GM12873 (cell line): ENCODE data around the gene CPEB1.

Experiments used
- CTCF ChIP-seq: IDR thresholded peaks from 2 replicates; pipeline ENCODE4 v1.5.1; 2012; ENCODE audit warnings: low read depth, mild to moderate bottlenecking, moderate library complexity, low read length, control low read depth; ENCODE audit not compliant: insufficient read depth; ENCODE audit errors: missing control alignments

CPEB1 gene

DNA sequence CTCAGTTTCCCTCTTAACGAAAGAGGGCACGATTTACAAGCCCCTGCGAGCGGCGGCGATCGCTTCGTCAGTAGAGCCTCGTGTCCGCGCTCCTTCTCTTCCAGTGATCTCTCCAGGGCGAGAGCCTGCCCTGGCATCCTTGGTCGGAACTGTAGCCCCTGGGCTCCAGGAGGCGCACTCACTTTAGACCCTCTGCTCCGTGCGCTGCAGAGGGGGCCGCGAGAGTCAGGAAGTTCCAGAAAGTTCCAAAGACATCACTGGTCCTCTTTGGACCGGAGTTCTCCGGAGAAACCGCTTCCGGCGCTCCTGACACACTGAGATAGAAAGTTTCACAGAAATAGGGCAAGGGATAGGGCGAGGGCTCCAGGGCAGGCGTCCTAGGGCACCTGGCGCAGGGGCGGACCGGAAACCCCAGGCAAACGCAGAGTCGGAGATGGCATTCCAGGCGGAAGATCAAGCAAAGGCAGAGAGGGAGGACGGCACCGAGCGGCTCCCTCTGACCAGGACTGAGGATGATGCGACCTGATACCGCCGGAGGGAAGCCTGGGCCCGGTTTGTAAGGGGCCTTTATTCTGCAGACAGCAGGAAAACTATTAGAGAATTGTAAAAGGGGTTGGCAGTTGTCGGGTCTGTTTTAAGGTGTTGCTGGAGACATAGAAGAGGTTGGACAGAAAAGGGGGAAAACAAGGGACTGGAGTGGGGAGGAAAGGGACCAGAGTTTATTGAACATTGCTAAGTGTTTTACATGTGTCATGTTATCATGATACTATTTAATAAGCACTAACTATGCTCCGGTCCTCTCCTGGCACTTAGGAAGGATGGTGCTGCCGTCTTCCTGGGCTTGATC, 1.3 kb upstream of the CPEB1 start:
- TF ChIP-seq CTCF: no peak

GRCh38 chr15:82647835-82648256, 683 bp upstream of the CPEB1 start:
- TF ChIP-seq CTCF: no peak

- no peak for TF ChIP-seq CTCF
Observed at GRCh38 chr15:82646250-82647044, 716 bp downstream of the CPEB1 start.

GRCh38 chr15:82643992-82644391, 3.2 kb downstream of the CPEB1 start:
- TF ChIP-seq CTCF: no peak

GRCh38 chr15:82642656-82643055, 4.5 kb downstream of the CPEB1 start:
- TF ChIP-seq CTCF: no peak

DNA sequence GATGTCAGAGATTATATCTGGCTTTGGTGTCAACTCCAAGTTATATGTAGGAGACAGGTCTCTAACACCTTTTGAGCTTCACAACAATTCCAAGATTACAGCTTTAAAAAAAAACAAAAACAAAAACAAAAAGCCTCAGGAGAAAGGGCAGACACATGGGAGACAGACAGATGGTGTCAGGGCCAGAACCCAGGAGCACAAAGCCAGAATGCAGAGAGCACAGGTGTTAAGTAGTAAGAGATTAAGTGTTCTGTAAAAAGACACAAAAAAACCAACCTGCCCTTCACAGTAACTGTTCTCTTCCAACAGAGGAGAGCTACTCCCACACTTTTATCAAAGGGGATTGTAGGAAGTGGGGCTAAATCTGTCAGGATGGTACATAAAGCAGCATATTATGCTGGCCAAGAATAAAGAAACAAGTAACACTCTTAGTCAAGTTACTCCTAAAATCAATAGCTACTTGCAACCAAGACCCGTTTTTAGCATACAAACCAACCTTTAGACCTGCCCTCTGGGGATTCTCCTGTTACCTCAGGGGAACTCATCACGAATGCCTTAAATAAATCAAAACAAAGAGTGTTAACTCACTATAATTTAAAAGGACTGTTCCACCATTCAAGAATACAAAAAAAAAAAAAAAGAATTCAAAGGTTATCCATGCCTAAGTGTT, 5.9 kb downstream of the CPEB1 start:
- no peak for TF ChIP-seq CTCF

DNA sequence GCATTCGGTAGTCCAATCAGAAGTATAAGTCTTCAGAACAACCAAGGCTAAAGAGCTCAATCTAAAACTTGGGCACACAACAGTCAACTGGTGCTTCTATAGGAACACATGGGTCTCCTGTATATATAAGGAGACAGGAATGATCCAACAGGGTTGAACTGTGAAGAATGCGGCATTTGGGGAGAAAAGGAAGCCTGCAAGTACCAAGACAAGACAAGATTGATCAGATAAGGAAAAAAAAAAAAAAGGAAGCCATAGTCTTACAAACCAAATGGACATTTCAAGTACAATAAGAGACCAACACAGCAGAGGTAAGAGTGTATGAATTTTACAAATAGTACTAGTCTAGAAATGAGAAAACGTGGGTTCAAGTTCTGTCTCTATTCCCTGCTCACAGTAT, 6.5 kb downstream of the CPEB1 start:
- TF ChIP-seq CTCF: no peak
